Adipocyte (in vitro differentiated cells): ENCODE measurements around the gene CCDC88C.

Source experiments
- DNase-seq: peaks from one replicate; pipeline ENCODE4 v3.0.0-alpha.2; 2015; ENCODE audit warnings: low read depth
- H3K27me3 ChIP-seq: replicated peaks from 2 replicates; pipeline ENCODE4 v1.7.0; 2013; ENCODE audit warnings: mild to moderate bottlenecking, low read length, moderate library complexity; ENCODE audit not compliant: control insufficient read depth, insufficient read depth
- H3K36me3 ChIP-seq: 2 replicates; pipeline ENCODE4 v1.7.0; 2013; ENCODE audit warnings: low read length, mild to moderate bottlenecking, moderate library complexity; ENCODE audit not compliant: control insufficient read depth, insufficient read depth, severe bottlenecking
- H3K4me1 ChIP-seq: 2 replicates; pipeline ENCODE4 v1.7.0; 2013; ENCODE audit warnings: mild to moderate bottlenecking, low read length, moderate library complexity; ENCODE audit not compliant: control insufficient read depth, insufficient read depth
- H3K4me3 ChIP-seq: 2 replicates; pipeline ENCODE4 v1.7.0; 2013; ENCODE audit warnings: mild to moderate bottlenecking, low read length, moderate library complexity
- H3K9ac ChIP-seq: 2 replicates; pipeline ENCODE4 v1.7.0; 2013; ENCODE audit warnings: mild to moderate bottlenecking, low read length, moderate library complexity
- H3K9me3 ChIP-seq: 2 replicates; pipeline ENCODE4 v1.7.0; 2013; ENCODE audit warnings: mild to moderate bottlenecking, low read length, moderate library complexity; ENCODE audit not compliant: control insufficient read depth

The CCDC88C gene

DNA sequence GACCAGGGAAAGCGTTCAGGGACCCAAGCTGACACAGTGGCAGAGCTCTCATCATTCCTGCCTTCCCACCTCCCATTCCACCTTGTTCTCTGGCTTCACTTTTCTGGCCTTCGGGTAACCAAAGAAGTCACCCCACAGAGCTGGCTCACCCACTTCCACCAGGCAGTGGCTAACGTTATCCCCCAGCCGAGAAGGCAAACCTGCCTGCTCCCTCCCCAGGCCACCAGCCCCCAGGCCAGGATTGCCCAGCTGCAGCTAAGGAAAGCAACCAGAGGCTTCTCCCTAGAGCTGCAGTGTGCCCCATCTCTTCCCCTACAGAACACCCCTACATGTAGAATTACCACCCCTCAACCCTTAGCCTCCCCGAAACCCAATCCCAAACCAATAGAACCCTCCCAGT lies 22.2 kb downstream of the CCDC88C start:
- H3K4me3 ChIP-seq = no peak overlapping the region
- DNase-seq = no peak
- H3K27me3 ChIP-seq = peaks cover 75% of the 10 kb centered on the region
- no peak overlapping the region for H3K9ac ChIP-seq
- H3K9me3 ChIP-seq = peaks cover 12% of the 10 kb centered on the region
- H3K4me1 ChIP-seq = peaks cover 10% of the 10 kb centered on the region
- no peaks in the 10 kb centered on the region for H3K36me3 ChIP-seq

DNA sequence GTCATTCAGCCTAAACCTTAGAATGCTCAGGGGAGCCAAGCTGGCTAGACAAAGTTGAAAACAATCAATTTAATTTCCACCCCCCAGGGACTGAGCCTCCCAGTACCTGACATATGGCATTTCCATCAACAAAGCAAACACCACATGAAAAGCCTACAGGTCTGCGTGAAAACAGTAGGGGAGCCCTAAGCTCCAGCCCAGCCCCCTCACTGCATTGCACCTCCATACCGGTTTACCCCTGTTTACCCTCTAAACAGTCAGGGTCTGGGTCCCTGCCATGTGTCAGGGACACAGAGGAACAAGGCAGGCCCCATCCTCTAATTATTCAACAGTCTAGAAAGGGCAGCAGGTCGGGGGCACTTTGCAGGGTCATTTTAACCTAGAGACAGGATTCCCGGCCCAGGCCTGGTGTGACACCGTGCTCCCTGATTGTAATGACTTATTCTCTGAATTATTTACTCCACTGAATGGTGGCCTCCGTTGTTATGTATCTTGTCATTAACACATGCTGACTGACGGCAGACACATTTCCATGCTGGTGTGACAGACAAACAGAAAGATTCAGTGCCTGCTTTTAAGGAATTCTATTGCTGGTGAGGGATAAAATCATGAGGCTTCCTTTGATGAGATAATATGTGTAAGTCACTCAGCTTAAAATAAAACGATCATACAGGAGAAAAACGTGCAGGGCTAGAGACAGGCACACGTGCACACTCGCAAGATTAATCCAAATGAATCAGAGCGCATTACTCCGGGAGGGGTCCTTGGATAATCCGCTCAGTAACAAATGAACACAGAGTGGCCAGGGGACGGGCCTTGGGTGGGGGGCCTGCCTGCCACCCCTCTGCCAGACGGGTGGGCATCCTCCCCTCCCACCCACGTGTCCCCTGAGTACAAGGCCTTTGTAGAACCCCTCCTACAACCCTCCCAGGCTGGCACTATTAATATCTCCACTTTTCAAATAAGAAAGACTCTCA lies 23.2 kb downstream of the CCDC88C start:
- DNase-seq = no peak
- H3K4me3 ChIP-seq = no peak overlapping the region
- peaks cover 12% of the 10 kb centered on the region for H3K9me3 ChIP-seq
- no peak overlapping the region for H3K9ac ChIP-seq
- H3K4me1 ChIP-seq = peaks cover 4% of the 10 kb centered on the region
- H3K36me3 ChIP-seq = no peaks in the 10 kb centered on the region
- H3K27me3 ChIP-seq = peaks cover 76% of the 10 kb centered on the region

DNA sequence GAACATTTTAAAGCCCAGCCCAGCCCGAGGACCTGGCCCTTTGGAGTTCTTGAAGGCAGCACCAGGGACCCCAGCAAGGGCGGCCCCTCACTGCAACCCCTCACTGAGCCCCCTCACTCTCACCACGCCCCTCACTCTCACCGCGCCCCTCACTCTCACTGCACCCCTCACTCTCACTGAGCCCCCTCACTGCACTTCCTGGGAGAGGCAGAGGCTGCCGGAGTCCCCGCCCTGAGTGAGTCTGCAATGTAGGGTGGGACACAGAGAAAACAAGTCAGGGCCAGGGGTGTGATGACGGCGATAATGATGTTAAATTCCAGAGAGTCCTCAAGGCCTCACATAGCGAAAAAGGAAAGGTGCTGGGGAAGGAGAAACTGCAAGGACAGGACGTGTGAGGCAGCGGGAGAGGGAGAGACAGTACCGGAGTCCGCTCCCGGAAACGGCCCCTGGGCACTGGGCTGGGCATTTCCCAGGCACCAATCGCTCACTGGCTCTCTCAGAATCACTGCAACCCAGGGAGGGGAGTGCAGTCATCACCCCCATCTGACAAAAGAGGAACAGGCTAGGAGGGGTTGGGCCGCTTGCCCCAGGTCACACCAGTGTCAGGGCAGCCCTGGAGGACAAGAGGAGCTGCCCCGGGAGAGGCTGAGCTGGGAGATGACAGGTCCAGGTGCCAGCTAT lies 24.9 kb downstream of the CCDC88C start:
- peaks cover 3% of the 10 kb centered on the region for H3K4me1 ChIP-seq
- peaks cover 12% of the 10 kb centered on the region for H3K9me3 ChIP-seq
- no peak overlapping the region for H3K4me3 ChIP-seq
- H3K9ac ChIP-seq = no peak overlapping the region
- no peak for DNase-seq
- no peaks in the 10 kb centered on the region for H3K36me3 ChIP-seq
- H3K27me3 ChIP-seq = peaks cover 85% of the 10 kb centered on the region

DNA sequence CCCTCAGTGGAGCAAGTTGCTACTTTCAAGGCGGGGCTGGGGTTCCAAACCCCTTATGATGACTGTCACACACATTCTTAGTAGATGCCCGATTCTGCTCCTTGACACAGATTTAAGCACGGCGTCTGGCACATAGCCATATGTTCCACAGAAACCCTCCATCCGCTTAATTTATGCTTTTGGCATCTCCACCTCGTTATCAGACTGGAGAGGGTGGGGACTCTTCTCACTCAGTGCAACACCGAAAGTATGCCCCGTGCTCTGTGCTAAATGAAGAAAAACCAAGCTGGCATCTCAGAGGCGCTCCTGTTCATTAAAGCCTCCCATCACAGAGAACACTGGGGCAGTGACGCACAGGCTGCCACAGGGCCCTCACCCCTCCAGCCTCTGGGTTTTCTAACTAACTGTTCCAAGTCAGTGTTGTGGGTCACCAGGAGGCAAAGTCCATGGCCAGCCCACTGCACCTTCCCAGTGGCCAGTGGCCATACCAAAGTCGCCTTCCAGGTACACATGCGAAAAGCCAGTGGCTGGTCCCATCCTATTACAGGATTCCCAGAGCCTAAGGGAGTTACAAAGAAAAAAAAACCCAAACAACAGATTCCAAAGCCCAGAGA lies 27.3 kb downstream of the CCDC88C start:
- Histone ChIP-seq H3K36me3 (no peaks in the 10 kb centered on the region), H3K4me3 (no peak overlapping the region), H3K9me3 (peaks cover 12% of the 10 kb centered on the region), H3K9ac (no peak overlapping the region), H3K4me1 (no peaks in the 10 kb centered on the region), H3K27me3 (peaks cover 74% of the 10 kb centered on the region)
- DNase-seq = no peak

DNA sequence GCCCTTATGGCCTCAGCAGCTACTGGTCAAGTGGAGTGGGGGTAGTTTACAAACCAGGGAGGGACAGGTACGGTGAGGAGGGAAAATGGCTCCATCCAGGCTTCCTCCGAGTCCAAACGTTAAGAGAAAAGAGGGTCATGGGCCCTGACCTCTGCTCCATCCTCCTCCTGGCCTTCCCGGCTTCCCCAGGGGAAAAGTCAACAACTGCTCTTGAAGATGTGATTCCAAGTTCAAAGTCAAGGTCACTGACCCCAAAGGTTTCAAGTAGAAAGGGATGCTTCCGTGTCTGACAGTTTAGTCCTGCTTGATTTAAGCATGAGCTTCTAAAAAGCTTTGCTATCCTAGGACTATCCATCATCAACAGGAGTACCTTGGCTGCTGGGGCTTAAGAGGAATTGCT lies 28.5 kb downstream of the CCDC88C start:
- H3K4me3 ChIP-seq = no peak overlapping the region
- no peak overlapping the region for H3K9ac ChIP-seq
- peaks cover 74% of the 10 kb centered on the region for H3K27me3 ChIP-seq
- no peaks in the 10 kb centered on the region for H3K4me1 ChIP-seq
- peaks cover 12% of the 10 kb centered on the region for H3K9me3 ChIP-seq
- no peaks in the 10 kb centered on the region for H3K36me3 ChIP-seq
- DNase-seq = no peak

DNA sequence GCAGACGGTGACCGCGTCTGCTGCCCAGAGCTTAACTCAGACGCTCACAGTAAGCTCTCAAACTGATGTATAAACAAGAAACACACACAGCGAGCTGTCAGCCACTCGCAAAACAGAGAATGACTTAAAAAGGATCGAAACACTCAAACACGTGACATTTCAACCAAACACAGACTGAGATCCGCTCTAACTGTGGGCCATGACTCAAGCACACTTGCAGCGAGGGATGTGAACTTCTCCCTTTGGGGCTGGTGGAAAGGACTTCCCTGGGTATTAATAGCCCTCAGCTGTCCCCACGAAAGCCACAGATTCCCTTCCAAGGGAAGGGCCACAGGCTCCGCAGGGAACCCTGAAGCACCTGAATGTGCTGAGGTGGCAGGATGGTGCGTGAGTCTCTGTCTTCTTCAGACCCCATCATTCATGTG lies 29.1 kb downstream of the CCDC88C start:
- no peak for DNase-seq
- H3K9ac ChIP-seq = no peak overlapping the region
- no peak overlapping the region for H3K4me3 ChIP-seq
- peaks cover 12% of the 10 kb centered on the region for H3K9me3 ChIP-seq
- no peaks in the 10 kb centered on the region for H3K4me1 ChIP-seq
- H3K27me3 ChIP-seq = peaks cover 74% of the 10 kb centered on the region
- H3K36me3 ChIP-seq = no peaks in the 10 kb centered on the region

DNA sequence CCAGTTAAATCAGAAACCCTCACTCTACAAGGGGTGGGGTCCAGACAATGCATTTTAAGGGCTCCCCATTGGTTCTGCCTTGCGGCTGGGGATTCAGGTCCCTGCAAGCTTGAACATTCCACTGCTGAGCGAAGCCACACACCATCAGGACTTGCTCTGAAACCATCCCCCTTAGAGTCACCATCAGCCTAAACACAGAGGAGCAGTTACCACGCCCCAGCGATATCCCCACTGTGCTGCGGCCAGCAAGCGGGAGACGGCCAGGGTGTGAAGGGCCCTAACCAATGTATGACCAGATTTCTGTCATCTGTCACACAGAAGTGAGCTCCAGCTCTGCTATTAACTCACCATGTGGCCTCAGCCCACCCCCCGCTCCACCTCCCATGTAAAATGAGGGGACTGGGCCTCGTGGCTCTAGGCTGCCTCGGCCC lies 29.7 kb downstream of the CCDC88C start:
- peaks cover 12% of the 10 kb centered on the region for H3K9me3 ChIP-seq
- H3K4me3 ChIP-seq = no peak overlapping the region
- H3K27me3 ChIP-seq = peaks cover 74% of the 10 kb centered on the region

DNA sequence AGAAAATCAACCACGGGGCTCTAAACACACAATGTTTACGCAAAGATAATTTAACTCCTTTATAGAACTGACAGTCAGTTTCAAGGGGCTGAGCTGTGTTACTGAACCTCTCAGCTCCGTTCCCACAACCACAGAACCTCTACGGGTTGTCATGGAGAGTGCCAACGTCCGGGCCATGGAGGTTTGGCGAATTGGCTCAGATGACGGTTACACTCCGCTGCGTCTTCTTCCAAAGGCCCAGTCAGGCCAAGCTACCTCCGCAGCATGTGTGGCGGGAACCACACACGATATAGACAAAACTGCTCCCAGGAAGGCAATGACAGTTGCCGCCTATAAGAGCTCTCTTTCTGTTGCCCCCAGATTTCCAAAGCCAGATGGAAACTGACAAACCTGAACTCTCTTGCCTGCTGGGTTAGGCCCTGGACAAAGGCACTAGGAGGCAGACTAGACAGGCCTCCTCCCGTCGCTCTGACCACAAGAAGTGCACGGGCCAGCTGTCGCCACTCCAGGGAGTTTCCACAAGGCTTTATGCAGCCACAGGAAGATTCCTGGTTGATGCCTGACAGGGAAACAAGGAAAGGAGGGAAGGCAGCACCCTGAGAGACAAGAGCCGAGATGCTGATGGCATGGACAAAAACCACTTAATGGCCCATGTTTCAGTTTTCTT lies 30.3 kb downstream of the CCDC88C start:
- H3K27me3 ChIP-seq = peaks cover 73% of the 10 kb centered on the region
- no peaks in the 10 kb centered on the region for H3K4me1 ChIP-seq
- no peak for DNase-seq
- H3K9ac ChIP-seq = no peak overlapping the region
- H3K36me3 ChIP-seq = no peaks in the 10 kb centered on the region
- peaks cover 12% of the 10 kb centered on the region for H3K9me3 ChIP-seq
- no peak overlapping the region for H3K4me3 ChIP-seq

More for the DNA sequence above, 29.7 kb downstream of the CCDC88C start:
- no peaks in the 10 kb centered on the region for H3K4me1 ChIP-seq
- H3K9ac ChIP-seq = no peak overlapping the region
- no peak for DNase-seq
- H3K36me3 ChIP-seq = no peaks in the 10 kb centered on the region

DNA sequence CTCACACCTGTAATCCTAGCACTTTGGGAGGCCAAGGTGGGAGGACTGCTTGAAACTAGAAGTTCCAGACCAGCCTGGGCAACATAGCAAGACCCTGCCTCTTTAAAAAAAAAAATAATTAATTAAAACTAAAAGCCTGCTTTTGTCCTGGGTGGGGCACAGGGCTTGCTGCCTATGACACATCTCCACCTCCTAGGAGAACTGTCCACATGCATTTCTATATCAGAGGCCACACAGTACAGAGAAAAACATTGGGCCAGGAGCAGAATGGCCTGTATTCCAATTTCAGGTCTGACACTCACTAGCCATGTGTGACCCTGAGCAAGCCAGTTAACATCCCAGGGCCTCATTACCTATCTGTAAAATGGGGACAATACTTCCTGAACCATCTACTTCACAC lies 31.9 kb downstream of the CCDC88C start:
- H3K27me3 ChIP-seq = peaks cover 71% of the 10 kb centered on the region
- peaks cover 1% of the 10 kb centered on the region for H3K9me3 ChIP-seq
- no peak overlapping the region for H3K4me3 ChIP-seq
- H3K36me3 ChIP-seq = no peaks in the 10 kb centered on the region
- DNase-seq = no peak
- no peak overlapping the region for H3K9ac ChIP-seq
- no peaks in the 10 kb centered on the region for H3K4me1 ChIP-seq

DNA sequence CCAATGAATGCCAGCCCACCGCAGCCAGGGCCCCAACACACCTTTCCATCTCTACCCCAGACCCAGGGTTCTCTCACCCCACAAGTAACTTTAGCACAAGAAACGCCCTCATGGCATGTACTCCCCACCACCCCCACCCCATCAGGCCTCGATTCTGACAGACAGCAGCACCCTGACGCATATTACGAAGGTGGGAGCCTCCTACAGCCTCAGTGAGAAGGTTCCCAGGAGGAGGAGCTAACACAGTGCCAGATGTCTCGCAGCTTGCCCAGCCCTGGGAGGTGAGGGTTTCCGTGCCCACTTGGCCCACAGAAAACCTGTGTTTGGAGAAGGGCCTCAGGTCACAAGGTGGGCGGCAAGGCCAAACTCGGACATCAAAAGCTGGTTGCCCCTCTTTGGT lies 32.4 kb downstream of the CCDC88C start:
- H3K4me3 ChIP-seq = no peak overlapping the region
- no peak for DNase-seq
- no peak overlapping the region for H3K9ac ChIP-seq
- H3K27me3 ChIP-seq = peaks cover 67% of the 10 kb centered on the region
- no peaks in the 10 kb centered on the region for H3K9me3 ChIP-seq
- no peaks in the 10 kb centered on the region for H3K36me3 ChIP-seq
- peaks cover 4% of the 10 kb centered on the region for H3K4me1 ChIP-seq

DNA sequence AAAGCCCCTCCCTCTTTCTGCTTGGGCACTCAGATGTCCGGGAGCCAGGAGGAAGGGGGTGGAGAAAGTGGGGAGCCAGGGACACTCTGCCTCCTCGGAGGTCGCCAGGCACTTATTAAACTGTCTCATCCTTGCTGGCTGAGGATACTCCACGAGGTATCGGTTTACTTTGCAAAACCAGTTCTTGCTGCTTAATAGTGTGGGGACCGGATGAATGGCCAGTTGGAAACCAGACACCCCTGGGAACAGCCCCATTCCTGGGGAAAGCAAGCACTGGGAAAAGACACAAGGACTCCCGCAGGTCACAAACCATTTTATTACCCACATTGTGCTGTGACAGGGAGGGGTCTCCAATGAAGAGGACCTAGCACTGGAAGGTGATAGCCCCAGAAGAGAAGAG lies 34.2 kb downstream of the CCDC88C start:
- H3K9ac ChIP-seq = no peak overlapping the region
- DNase-seq = no peak
- H3K4me3 ChIP-seq = no peak overlapping the region
- no peaks in the 10 kb centered on the region for H3K9me3 ChIP-seq
- peaks cover 63% of the 10 kb centered on the region for H3K27me3 ChIP-seq
- H3K4me1 ChIP-seq = peaks cover 7% of the 10 kb centered on the region
- no peaks in the 10 kb centered on the region for H3K36me3 ChIP-seq
